Measurements from ENCODE around the gene KAZN. TPM values are rescaled to one million over a fixed set of nuclear protein-coding genes. Genes with fewer than 3 reads are reported as not detected.

KAZN gene
- total RNA-seq, 2 donors from 2014 or later = 3.4 to 12.2 TPM

DNA sequence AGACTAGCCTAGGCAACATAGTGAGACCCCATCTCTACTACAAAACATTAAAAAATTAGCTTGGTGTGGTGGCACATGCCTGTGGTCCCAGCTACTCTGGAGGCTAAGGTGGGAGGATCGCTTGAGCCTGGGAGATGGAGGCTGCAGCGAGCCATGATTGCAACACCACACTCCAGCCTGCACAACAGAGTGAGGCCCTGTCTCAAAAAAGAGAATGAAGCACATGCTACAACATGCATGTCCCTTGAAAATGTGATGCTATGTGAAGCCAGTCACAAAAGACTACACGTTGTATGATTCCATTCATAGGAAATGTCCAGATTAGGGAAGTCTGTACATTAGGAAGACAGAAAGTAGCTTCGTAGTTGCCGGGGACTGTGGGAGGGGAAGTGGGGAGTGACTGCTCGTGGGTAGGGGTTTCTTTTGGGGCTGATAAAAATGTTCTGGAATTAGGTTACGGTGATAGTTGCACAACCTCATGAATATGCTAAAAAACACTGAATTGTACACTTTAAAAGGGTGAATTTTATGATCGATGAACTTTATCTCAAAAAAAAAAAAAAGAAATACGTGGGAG, 202.1 kb downstream of the KAZN start:
- intact Hi-C loops (cut with DNase I) = no loop called here
- ATAC-seq (no peak), DNase-seq (no peak)
- no peak overlapping the region for H3K27ac ChIP-seq
- no peaks in the 10 kb centered on the region for H3K27me3 ChIP-seq
- H3K36me3 ChIP-seq (replicated peaks in 1 of 2; ENCODE audit: insufficient read depth in 1 of 2, low read depth in 2 of 2) = no peaks in the 10 kb centered on the region
- no peaks in the 10 kb centered on the region for H3K4me1 ChIP-seq
- no peaks in the 10 kb centered on the region for H3K9me3 ChIP-seq
- no peak overlapping the region for H3K4me3 ChIP-seq
- 68 to 78% methylated on average over 9 of the region's 9 CpGs for WGBS, 2 donors
- TF ChIP-seq, protein P1, sequence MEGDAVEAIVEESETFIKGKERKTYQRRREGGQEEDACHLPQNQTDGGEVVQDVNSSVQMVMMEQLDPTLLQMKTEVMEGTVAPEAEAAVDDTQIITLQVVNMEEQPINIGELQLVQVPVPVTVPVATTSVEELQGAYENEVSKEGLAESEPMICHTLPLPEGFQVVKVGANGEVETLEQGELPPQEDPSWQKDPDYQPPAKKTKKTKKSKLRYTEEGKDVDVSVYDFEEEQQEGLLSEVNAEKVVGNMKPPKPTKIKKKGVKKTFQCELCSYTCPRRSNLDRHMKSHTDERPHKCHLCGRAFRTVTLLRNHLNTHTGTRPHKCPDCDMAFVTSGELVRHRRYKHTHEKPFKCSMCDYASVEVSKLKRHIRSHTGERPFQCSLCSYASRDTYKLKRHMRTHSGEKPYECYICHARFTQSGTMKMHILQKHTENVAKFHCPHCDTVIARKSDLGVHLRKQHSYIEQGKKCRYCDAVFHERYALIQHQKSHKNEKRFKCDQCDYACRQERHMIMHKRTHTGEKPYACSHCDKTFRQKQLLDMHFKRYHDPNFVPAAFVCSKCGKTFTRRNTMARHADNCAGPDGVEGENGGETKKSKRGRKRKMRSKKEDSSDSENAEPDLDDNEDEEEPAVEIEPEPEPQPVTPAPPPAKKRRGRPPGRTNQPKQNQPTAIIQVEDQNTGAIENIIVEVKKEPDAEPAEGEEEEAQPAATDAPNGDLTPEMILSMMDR (IDR thresholded peaks at IDR 0.05) = no peak

DNA sequence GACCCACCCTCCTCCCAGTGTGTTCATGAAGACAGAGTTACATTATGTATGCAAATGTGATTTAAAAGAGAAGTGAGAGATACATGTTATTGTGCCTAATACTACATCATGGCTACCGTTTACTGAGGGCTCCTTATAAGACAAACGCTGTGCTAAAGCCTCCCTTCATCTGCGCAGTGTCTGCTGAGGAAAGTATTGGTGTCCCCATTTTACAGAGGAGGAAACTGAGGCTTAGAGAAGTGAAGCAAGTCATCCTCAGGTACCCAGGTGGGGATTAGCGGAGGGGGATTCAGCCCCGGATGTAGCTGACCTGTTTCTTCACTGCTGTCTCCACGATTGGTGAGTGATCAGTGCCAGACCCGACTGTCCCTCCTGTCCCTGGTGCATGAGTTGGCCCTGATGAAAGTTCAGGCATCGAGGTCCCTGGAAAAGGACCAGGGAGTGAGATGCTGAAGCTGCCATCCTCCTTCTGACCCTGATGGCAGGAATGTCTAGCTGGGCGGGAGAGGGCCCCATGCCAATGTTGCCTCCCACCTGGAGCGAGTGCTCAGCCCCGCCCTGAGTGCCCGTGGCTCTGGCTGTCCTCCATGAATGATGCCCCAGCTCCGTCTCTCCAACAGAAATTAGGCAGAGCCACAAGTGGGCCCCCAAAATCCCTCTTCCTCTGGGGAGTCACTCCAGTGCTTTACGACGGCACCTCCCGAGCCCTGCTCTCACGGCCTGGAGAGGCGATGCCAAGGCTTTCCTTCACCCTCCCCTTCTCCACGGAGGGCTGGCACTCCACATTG, 204.7 kb downstream of the KAZN start:
- no peak for ATAC-seq
- H3K9me3 ChIP-seq = peaks cover 0 to 11% (median 0%) of the 10 kb centered on the region in 3 donors

GRCh38 chr1:14804626-14805025, 206.1 kb downstream of the KAZN start:
- Histone ChIP-seq H3K4me3 (no peak overlapping the region), H3K27ac (no peak overlapping the region), H3K36me3 (replicated peaks in 1 of 2; ENCODE audit: insufficient read depth in 1 of 2, low read depth in 2 of 2) (no peaks in the 10 kb centered on the region), H3K9me3 (peaks cover 0 to 11% (median 0%) of the 10 kb centered on the region in 3 donors), H3K4me1 (no peaks in the 10 kb centered on the region), H3K27me3 (no peaks in the 10 kb centered on the region)
- 50 to 74% methylated on average over 2 to 5 of the region's 5 CpGs for WGBS, 2 donors
- no peak for TF ChIP-seq POLR2A (IDR thresholded peaks at IDR 0.05)
- TF ChIP-seq, protein P1 (IDR thresholded peaks at IDR 0.05) = peak in 4 of 7 experiments; percentile 9 to 28 (median 18)
- intact Hi-C loops (cut with DNase I) = no loop called here
- ATAC-seq = no peak
- DNase-seq = no peak

More for the DNA sequence above, 204.7 kb downstream of the KAZN start:
- H3K4me3 ChIP-seq = no peak overlapping the region
- no peak overlapping the region for H3K27ac ChIP-seq
- 77 to 87% methylated on average over 9 to 19 of the region's 19 CpGs for WGBS, 2 donors
- no peaks in the 10 kb centered on the region for H3K4me1 ChIP-seq
- H3K36me3 ChIP-seq (replicated peaks in 1 of 2; ENCODE audit: insufficient read depth in 1 of 2, low read depth in 2 of 2) = no peaks in the 10 kb centered on the region
- DNase-seq = no peak
- H3K27me3 ChIP-seq = no peaks in the 10 kb centered on the region
- no peak for TF ChIP-seq POLR2A (IDR thresholded peaks at IDR 0.05)
- TF ChIP-seq, protein P1 (IDR thresholded peaks at IDR 0.05) = no peak
- intact Hi-C loops (cut with DNase I) = no loop called here

GRCh38 chr1:14806772-14807171, 208.3 kb downstream of the KAZN start:
- 72 to 83% methylated on average over 2 of the region's 2 CpGs for WGBS, 2 donors
- H3K36me3 ChIP-seq (replicated peaks in 1 of 2; ENCODE audit: insufficient read depth in 1 of 2, low read depth in 2 of 2) = no peaks in the 10 kb centered on the region

More at GRCh38 chr1:14806772-14807171, 208.3 kb downstream of the KAZN start:
- H3K4me1 ChIP-seq = no peaks in the 10 kb centered on the region
- H3K27me3 ChIP-seq = no peaks in the 10 kb centered on the region
- H3K27ac ChIP-seq = no peak overlapping the region
- intact Hi-C loops (cut with DNase I) = no loop called here
- no peak for TF ChIP-seq POLR2A (IDR thresholded peaks at IDR 0.05)
- TF ChIP-seq, protein P1 (IDR thresholded peaks at IDR 0.05) = no peak
- no peak overlapping the region for H3K4me3 ChIP-seq
- H3K9me3 ChIP-seq = peaks cover 0 to 11% (median 0%) of the 10 kb centered on the region in 3 donors
- no peak for ATAC-seq
- no peak for DNase-seq

Measured in body of pancreas (tissue), 4 donors.